Activated naive CD8-positive, alpha-beta T cell treated with anti-CD3 and anti-CD28 coated beads, Interleukin-2, amount 50 U/mL, for 16 hours (primary cell): Measurements from ENCODE around the gene HIP1.
"Not testable (repeated sequence)": the region's sequence is repeated elsewhere in the genome, so short reads cannot be mapped to it uniquely, and the experiment has no call there.

Experiments used
- DNase-seq: peaks from one replicate; pipeline ENCODE4 v3.0.0-alpha.2; 2020; ENCODE audit warnings: low read depth, low spot score

Gene HIP1

GRCh38 chr7:75739796-75740672 is 1.3 kb upstream of the HIP1 start:
- DNase-seq = no peak

- DNase-seq = peak; percentile 100
These were observed 444 bp upstream of the HIP1 start for GRCh38 chr7:75738975-75739795.

- DNase-seq = no peak
These were observed 711 bp downstream of the HIP1 start for GRCh38 chr7:75737856-75738603.

GRCh38 chr7:75735581-75736350 is 3.0 kb downstream of the HIP1 start:
- DNase-seq = no peak

GRCh38 chr7:75734586-75735458 is 3.9 kb downstream of the HIP1 start:
- no peak for DNase-seq

GRCh38 chr7:75732764-75733630 is 5.7 kb downstream of the HIP1 start:
- DNase-seq = no peak

DNA sequence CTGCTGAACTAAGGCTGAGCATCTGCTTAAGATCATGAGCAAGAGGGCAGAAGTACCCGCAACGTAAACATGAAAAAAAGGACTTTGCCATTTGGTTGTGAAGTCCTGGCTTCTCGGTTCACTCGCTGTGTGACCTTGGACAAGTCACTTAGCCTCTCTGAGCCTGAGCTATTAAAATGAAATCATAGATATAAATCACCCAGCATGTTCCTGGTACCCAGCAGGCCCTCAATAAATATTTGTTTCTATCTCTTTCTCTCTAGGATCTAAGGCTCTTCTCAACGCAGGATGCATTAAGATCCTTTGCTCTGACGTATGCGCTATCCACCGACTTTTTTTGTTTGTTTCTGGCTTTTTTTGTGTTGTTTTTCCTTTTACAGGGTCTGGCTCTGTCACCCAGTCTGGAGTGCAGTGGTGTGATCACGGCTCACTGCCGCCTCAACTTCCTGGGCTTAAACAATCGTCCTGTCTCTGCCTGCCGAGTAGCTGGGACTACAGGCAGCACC is 6.7 kb downstream of the HIP1 start:
- no peak for DNase-seq

- no peak for DNase-seq
These were observed 8.9 kb downstream of the HIP1 start for GRCh38 chr7:75729851-75730274.

GRCh38 chr7:75727881-75728593 is 10.7 kb downstream of the HIP1 start:
- no peak for DNase-seq

DNA sequence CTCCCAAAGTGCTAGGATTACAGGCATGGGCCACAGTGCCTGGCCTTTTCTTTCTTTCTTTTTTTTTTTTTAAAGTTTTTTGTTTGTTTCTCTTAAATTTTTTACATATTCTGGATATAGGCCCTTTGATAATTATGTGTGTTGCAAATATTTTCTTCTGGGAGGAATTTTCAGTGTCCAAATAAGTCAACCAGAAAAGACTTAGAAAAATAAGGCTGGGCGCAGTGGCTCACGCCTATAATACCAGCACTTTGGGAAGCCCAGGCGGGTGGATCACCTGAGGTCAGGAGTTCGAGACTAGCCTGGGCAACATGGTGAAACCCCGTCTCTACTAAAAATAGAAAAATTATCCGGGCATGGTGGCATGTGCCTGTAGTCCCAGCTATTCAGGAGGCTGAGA is 11.4 kb downstream of the HIP1 start:
- not testable (repeated sequence) for DNase-seq

- no peak for DNase-seq
These were observed 13.4 kb downstream of the HIP1 start for GRCh38 chr7:75725306-75725705.

DNA sequence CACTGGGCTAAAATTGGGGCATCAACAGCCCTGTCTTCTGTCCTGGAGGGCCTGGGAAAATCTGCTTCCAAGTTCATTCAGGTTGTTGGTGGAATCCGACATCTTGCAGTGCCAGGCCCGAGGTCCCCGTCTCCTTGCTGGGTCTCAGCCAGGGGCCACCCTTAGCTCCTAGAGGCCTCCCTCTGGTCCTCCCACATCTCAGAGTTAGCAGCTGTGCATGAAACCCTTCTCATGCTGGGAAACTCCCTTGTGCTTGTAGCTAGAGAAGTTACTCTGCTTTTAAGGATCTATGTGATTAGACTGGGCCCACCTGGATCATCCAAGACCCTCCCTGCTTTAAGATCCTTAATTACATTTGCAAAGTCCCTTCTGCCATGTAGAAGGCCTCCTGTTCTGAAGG is 15.3 kb downstream of the HIP1 start:
- DNase-seq = no peak

DNA sequence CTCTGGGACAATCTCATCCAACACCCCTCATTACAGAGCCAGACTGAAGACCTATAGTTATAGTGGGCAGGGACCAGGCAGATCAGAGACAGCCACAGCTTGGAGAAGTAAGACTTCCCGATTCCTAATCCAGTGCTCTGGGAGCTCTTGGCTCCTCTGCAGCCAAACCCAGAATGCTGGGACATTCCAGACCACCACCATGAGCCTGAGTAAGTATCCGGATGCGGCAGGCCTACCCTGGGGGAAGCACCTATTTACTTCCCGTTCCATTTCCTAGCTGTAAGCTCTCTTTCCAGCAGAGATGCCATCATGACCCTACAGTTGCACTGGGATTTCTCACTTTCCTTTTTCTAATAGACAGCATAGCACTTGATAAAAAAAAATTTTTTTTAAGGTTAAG is 16.4 kb downstream of the HIP1 start:
- no peak for DNase-seq

DNA sequence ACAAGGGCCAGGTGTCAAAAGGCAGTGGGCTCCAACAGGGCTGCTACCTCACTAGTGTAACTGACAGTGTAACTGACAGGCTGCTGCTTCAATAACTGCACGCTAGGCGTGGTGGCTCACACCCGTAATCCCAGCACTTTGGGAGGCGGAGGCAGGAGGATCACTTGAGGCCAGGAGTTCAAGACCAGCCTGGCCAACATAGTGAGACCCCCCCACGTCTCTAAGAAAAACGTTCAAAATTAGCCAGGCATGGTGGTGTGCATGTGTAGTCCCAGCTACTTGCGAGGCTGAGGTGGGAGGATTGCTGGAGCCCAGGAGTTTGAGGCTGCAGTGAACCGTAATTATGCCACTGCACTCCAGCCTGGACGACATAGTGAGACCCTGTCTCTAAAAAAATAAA is 16.8 kb downstream of the HIP1 start:
- not testable (repeated sequence) for DNase-seq

DNA sequence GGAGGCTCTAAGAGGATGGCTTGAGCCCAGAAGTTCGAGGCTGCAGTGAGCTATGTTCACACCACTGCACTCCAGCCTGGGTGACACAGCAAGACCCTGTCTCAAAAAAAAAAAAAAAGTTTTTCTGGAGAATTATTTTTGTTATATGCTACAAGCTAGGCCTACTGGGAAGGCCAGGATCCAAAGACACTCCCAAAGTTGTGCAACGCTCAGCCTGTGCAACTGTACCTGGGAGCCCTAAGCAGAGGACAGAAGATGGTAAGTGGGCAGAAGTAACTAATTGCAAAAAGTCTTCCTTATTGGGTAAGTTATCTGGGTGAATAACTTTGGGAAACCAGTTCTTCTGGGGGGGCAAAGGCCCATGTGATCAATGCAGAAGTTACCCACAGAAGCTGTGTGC is 17.3 kb downstream of the HIP1 start:
- no peak for DNase-seq

GRCh38 chr7:75719626-75720025 is 19.1 kb downstream of the HIP1 start:
- no peak for DNase-seq

GRCh38 chr7:75718390-75719031 is 20.2 kb downstream of the HIP1 start:
- no peak for DNase-seq

- not testable (repeated sequence) for DNase-seq
These were observed 21.0 kb downstream of the HIP1 start for GRCh38 chr7:75717746-75718145.
